Calu3 (cell line): ENCODE data around the gene ANP32D. TPM values are rescaled to one million over a fixed set of nuclear protein-coding genes. Genes with fewer than 3 reads are reported as not detected.
"Not testable (repeated sequence)": the region's sequence is repeated elsewhere in the genome, so short reads cannot be mapped to it uniquely, and the experiment has no call there.

Experiments
- BruUV-seq: library from RNA; stranded (reverse); fragments of 400-500 nt; replicated peaks from 2 replicates; lab custom pipeline; 2021; lab: Mats Ljungman, UMichigan
- CTCF ChIA-PET: fragments of 300-600 bp; sonication (Branson Sonifier 250); formaldehyde crosslinking; loops from one replicate; lab custom pipeline; 2022; ENCODE audit warnings: antibody characterized with exemption; lab: Charles Lee
- DNase-seq: peaks from one replicate; pipeline ENCODE4 v3.0.0; 2022
- H3K27ac Mint-ChIP-seq: one replicate; pipeline ENCODE4 v1.8.0; 2022; ENCODE audit warnings: mixed read lengths; ENCODE audit not compliant: unreplicated experiment
- H3K27me3 Mint-ChIP-seq: one replicate; pipeline ENCODE4 v1.8.0; 2022; ENCODE audit warnings: mixed read lengths; ENCODE audit not compliant: unreplicated experiment
- H3K36me3 Mint-ChIP-seq: one replicate; pipeline ENCODE4 v1.8.0; 2022; ENCODE audit warnings: mild to moderate bottlenecking, moderate library complexity, mixed read lengths; ENCODE audit not compliant: insufficient read depth, unreplicated experiment
- H3K4me1 Mint-ChIP-seq: one replicate; pipeline ENCODE4 v1.8.0; 2022; ENCODE audit warnings: mild to moderate bottlenecking, low read depth, mixed read lengths; ENCODE audit not compliant: unreplicated experiment
- H3K4me3 Mint-ChIP-seq: one replicate; pipeline ENCODE4 v1.8.0; 2022; ENCODE audit warnings: mild to moderate bottlenecking, low read depth, moderate library complexity, mixed read lengths; ENCODE audit not compliant: unreplicated experiment
- H3K9me3 Mint-ChIP-seq: one replicate; pipeline ENCODE4 v1.8.0; 2022; ENCODE audit warnings: low read depth, mixed read lengths; ENCODE audit not compliant: unreplicated experiment
- intact Hi-C: fragments of 100-400 bp; cut with micrococcal nuclease; formaldehyde crosslinking; loops from one replicate; pipeline ENCODE4 v1.10.0; 2022; ENCODE audit not compliant: unreplicated experiment
- total RNA-seq: library from RNA; stranded (reverse); gene quantifications from 2 replicates; pipeline ENCODE4 v1.2.3, GENCODE V29; 2022
- TF ChIP-seq, protein P1 (sequence below): fragments of 200-600 bp; IDR thresholded peaks from one replicate; pipeline ENCODE4 v1.8.0; 2022; ENCODE audit warnings: antibody characterized with exemption; ENCODE audit not compliant: unreplicated experiment

ANP32D gene
- total RNA-seq, 1 experiment from 2014 or later, result not detected

DNA sequence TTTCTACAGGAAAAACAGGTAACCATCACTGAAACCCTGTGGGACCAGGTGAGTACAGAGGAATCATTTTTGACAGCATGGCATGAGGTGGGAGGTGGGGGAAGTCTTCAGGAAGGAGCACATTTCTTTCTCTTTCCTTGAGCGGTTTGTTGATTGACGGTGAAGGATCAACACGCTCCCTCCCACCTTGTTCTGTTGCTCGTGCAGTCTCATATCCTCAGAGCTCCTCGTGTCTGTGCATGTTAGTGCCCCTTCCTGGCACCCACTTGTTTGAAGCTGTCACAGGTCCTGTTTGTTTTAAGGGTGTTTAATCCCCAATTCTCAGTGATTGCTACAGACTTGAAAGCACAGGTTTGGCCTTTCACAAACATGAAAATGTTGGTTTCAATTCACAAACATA, 14.3 kb downstream of the ANP32D start:
- no peaks in the 10 kb centered on the region for H3K9me3 Mint-ChIP-seq
- peaks cover 48% of the 10 kb centered on the region for H3K27me3 Mint-ChIP-seq
- intact Hi-C loops, result no loop called here
- DNase-seq, result no peak
- H3K27ac Mint-ChIP-seq, result no peak overlapping the region
- TF ChIP-seq, protein P1, sequence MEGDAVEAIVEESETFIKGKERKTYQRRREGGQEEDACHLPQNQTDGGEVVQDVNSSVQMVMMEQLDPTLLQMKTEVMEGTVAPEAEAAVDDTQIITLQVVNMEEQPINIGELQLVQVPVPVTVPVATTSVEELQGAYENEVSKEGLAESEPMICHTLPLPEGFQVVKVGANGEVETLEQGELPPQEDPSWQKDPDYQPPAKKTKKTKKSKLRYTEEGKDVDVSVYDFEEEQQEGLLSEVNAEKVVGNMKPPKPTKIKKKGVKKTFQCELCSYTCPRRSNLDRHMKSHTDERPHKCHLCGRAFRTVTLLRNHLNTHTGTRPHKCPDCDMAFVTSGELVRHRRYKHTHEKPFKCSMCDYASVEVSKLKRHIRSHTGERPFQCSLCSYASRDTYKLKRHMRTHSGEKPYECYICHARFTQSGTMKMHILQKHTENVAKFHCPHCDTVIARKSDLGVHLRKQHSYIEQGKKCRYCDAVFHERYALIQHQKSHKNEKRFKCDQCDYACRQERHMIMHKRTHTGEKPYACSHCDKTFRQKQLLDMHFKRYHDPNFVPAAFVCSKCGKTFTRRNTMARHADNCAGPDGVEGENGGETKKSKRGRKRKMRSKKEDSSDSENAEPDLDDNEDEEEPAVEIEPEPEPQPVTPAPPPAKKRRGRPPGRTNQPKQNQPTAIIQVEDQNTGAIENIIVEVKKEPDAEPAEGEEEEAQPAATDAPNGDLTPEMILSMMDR, result no peak
- no peaks in the 10 kb centered on the region for H3K36me3 Mint-ChIP-seq
- no peaks in the 10 kb centered on the region for H3K4me1 Mint-ChIP-seq
- CTCF ChIA-PET, result no interaction called here
- no peak overlapping the region for H3K4me3 Mint-ChIP-seq
- BruUV-seq, result no TSS peak

DNA sequence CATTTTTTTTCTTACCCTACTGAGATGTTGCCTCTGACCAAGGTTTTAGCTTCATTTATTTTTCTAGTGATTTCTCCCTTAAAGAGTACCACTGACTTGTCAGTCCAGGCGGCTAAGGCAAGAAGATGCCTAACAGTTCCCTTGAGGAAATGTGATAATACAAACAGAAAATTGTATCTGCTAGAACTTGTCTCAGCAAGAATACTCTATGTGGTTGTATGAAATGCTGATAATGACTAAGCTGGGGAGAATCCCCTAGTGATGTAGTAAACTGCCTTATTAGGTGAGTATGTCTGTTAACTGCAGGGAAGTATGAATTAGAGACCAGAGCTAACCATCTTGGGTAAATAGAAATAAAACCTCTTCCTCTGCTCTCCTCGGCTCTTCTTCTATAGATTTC, 16.7 kb downstream of the ANP32D start:
- intact Hi-C loops, result no loop called here
- CTCF ChIA-PET, result no interaction called here
- H3K9me3 Mint-ChIP-seq, result no peaks in the 10 kb centered on the region
- no peak overlapping the region for H3K4me3 Mint-ChIP-seq
- peaks cover 38% of the 10 kb centered on the region for H3K27me3 Mint-ChIP-seq
- H3K36me3 Mint-ChIP-seq, result no peaks in the 10 kb centered on the region
- no peak for DNase-seq
- BruUV-seq, result no TSS peak
- H3K27ac Mint-ChIP-seq, result no peak overlapping the region
- H3K4me1 Mint-ChIP-seq, result no peaks in the 10 kb centered on the region
- TF ChIP-seq, protein P1, result no peak

DNA sequence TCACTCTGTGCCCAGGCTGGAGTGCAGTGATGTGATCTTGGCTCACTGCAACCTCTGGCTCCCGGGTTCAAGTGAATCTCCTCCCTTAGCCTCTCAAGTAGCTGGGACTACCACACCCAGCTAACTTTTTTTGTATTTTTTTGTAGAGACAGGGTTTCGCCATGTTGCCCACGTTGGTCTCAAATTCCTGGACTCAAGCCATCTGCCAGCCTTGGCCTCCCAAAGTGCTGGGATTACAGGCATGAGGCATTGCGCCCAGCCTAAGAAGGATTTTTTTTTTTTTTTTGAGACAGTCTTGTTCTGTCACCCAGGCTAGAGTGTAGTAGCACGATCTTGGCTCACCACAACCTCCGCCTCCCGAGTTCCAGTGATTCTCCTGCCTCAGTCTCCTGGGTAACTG, 17.1 kb downstream of the ANP32D start:
- H3K27ac Mint-ChIP-seq, DNase-seq, H3K4me3 Mint-ChIP-seq, BruUV-seq, H3K36me3 Mint-ChIP-seq, intact Hi-C loops, H3K9me3 Mint-ChIP-seq, H3K4me1 Mint-ChIP-seq: not testable (repeated sequence)
- CTCF ChIA-PET, result interaction anchor here (0.6 kb wide), 1 partner anchor 446 kb away, joined by 5 read pairs; no protein-coding TSS in a partner anchor
- peaks cover 36% of the 10 kb centered on the region for H3K27me3 Mint-ChIP-seq

DNA sequence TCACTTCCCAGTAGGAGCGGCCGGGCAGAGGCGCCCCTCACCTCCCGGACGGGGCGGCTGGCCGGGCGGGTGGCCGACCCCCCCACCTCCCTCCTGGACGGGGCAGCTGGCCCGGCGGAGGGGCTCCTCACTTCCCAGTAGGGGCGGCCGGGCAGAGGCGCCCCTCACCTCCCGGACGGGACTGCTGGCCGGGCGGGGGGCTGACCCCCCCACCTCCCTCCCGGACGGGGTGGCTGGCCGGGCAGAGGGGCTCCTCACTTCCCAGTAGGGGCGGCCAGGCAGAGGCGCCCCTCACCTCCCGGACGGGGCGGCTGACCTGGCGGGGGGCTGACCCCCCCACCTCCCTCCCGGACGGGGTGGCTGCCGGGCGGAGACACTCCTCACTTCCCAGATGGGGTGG, 27.9 kb downstream of the ANP32D start:
- H3K9me3 Mint-ChIP-seq, H3K27ac Mint-ChIP-seq, intact Hi-C loops, H3K36me3 Mint-ChIP-seq, DNase-seq, CTCF ChIA-PET, H3K4me3 Mint-ChIP-seq, BruUV-seq, H3K4me1 Mint-ChIP-seq: not testable (repeated sequence)
- peaks cover 44% of the 10 kb centered on the region for H3K27me3 Mint-ChIP-seq

DNA sequence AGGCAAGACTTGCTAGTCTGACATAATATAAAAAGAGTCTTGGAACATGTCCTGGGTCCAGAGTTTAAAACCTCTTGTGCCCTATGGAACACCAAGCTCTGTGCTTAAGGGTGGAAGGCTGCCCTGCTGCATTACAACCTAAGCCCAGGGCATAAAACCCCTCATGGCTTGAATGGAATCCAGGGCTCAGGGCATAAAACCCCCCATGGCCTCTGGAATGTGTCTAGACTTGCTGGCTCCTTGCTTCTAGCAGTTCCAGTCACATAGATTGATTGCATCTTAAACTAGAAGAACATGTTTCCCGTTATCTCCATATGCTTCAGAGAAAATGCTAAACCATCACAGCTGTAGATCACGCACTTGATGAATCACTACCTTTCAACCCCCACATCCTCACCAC, 34.5 kb downstream of the ANP32D start:
- BruUV-seq, H3K4me1 Mint-ChIP-seq, H3K9me3 Mint-ChIP-seq, H3K27ac Mint-ChIP-seq, H3K4me3 Mint-ChIP-seq, CTCF ChIA-PET, intact Hi-C loops, DNase-seq, H3K36me3 Mint-ChIP-seq: not testable (repeated sequence)
- H3K27me3 Mint-ChIP-seq, result peaks cover 55% of the 10 kb centered on the region

DNA sequence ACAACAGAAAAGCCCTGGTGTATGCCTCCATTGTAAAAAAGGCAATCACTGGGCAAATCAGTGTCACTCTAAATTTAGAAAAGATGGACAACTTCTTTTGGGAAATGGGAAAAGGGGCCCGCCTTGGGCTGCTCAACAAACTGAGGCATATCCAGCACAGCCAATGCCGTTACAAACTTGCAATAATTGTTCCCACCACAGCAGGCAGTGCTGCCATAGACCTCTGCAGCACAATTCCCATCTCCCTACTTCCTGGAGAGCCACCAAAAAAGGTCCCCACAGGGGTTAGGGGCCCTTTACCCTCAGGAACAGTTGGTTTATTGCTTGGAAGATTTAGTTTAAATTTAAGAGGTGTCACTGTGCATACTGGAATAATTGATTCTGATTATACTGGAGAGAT, 36.6 kb downstream of the ANP32D start:
- intact Hi-C loops, result no loop called here
- Mint-ChIP-seq H3K4me3 (no peak overlapping the region), H3K27me3 (peaks cover 59% of the 10 kb centered on the region), H3K27ac (no peak overlapping the region), H3K36me3 (no peaks in the 10 kb centered on the region), H3K4me1 (no peaks in the 10 kb centered on the region), H3K9me3 (no peaks in the 10 kb centered on the region)
- CTCF ChIA-PET, result no interaction called here
- DNase-seq, result no peak
- no TSS peak for BruUV-seq
- TF ChIP-seq, protein P1, result no peak
